Activated naive CD4-positive, alpha-beta T cell treated with anti-CD3 and anti-CD28 coated beads, Interleukin-2, amount 10 ng/mL, durations not matched to agents 7 days and 5 days (primary cell): ENCODE measurements around the gene GC.

Experiments used
- CTCF ChIA-PET: fragments of 350-600 bp; sonication (Branson Sonifier 250); formaldehyde crosslinking; loops from one replicate; lab custom pipeline; 2021; ENCODE audit warnings: antibody characterized with exemption; lab: Charles Lee
- DNase-seq: peaks from one replicate; pipeline ENCODE4 v3.0.0-alpha.2; 2020
- H3K27ac Mint-ChIP-seq: one replicate; pipeline ENCODE4 v1.8.0; 2021; ENCODE audit warnings: mild to moderate bottlenecking, moderate library complexity, mixed read lengths
- H3K27me3 Mint-ChIP-seq: one replicate; pipeline ENCODE4 v1.8.0; 2021; ENCODE audit warnings: mild to moderate bottlenecking, mixed read lengths
- H3K36me3 Mint-ChIP-seq: one replicate; pipeline ENCODE4 v1.8.0; 2021; ENCODE audit warnings: mixed read lengths
- H3K4me1 Mint-ChIP-seq: one replicate; pipeline ENCODE4 v1.8.0; 2021; ENCODE audit warnings: mixed read lengths
- H3K4me3 Mint-ChIP-seq: one replicate; pipeline ENCODE4 v1.8.0; 2021; ENCODE audit warnings: mild to moderate bottlenecking, moderate library complexity, mixed read lengths
- H3K9me3 Mint-ChIP-seq: one replicate; pipeline ENCODE4 v1.8.0; 2021; ENCODE audit warnings: mixed read lengths

The GC gene

GRCh38 chr4:71732066-71732465 lies 51.8 kb downstream of the GC start:
- Mint-ChIP-seq H3K27me3 (no peaks in the 10 kb centered on the region), H3K36me3 (no peaks in the 10 kb centered on the region), H3K27ac (no peak overlapping the region), H3K9me3 (no peaks in the 10 kb centered on the region), H3K4me3 (no peak overlapping the region), H3K4me1 (no peaks in the 10 kb centered on the region)
- CTCF ChIA-PET = no interaction called here
- DNase-seq = no peak

- Mint-ChIP-seq H3K4me3 (no peak overlapping the region), H3K27ac (no peak overlapping the region), H3K27me3 (no peaks in the 10 kb centered on the region), H3K36me3 (no peaks in the 10 kb centered on the region), H3K4me1 (no peaks in the 10 kb centered on the region), H3K9me3 (no peaks in the 10 kb centered on the region)
- CTCF ChIA-PET = no interaction called here
- no peak for DNase-seq
These were observed 54.0 kb downstream of the GC start for GRCh38 chr4:71729856-71730255.

GRCh38 chr4:71713611-71714203 lies 70.2 kb downstream of the GC start:
- peaks cover 3% of the 10 kb centered on the region for H3K27me3 Mint-ChIP-seq
- H3K4me1 Mint-ChIP-seq = no peaks in the 10 kb centered on the region
- H3K9me3 Mint-ChIP-seq = no peaks in the 10 kb centered on the region
- no peak overlapping the region for H3K27ac Mint-ChIP-seq
- DNase-seq = no peak
- CTCF ChIA-PET = no interaction called here
- no peak overlapping the region for H3K4me3 Mint-ChIP-seq
- H3K36me3 Mint-ChIP-seq = no peaks in the 10 kb centered on the region

GRCh38 chr4:71711985-71712348 lies 71.9 kb downstream of the GC start:
- Mint-ChIP-seq H3K4me1 (no peaks in the 10 kb centered on the region), H3K9me3 (no peaks in the 10 kb centered on the region), H3K4me3 (no peak overlapping the region), H3K36me3 (no peaks in the 10 kb centered on the region), H3K27me3 (peaks cover 2% of the 10 kb centered on the region), H3K27ac (no peak overlapping the region)
- no peak for DNase-seq
- CTCF ChIA-PET = interaction anchor here (0.9 to 1.2 kb wide), 2 partner anchors 431 to 440 kb away, joined by 3 read pairs; no protein-coding TSS in a partner anchor

GRCh38 chr4:71711044-71711984 lies 72.6 kb downstream of the GC start:
- CTCF ChIA-PET = interaction anchor here (0.8 to 1.2 kb wide), 3 partner anchors 432 to 442 kb away, joined by 3 read pairs; no protein-coding TSS in a partner anchor
- Mint-ChIP-seq H3K9me3 (no peaks in the 10 kb centered on the region), H3K27ac (no peak overlapping the region), H3K4me1 (no peaks in the 10 kb centered on the region), H3K27me3 (peaks cover 6% of the 10 kb centered on the region), H3K36me3 (no peaks in the 10 kb centered on the region), H3K4me3 (no peak overlapping the region)
- no peak for DNase-seq

DNA sequence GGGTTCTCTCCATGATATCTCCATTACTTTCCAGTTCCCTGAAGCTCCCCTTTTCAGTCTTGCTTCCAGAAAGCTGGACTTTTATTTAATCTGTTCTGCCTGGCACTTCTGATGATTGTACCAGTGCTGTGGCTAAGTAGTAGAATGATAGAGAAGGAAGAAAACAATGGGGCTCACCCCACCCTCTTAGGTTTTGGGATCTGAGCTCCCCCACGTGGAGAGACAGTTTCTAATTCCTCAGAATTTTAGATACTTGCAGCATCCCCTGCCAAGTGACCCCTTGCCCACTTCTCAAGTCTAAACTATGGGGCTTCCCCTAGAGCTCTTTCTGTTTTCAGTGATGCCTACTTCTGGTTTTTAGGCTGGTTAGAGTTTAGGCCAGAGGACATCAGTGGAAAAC lies 73.9 kb downstream of the GC start:
- H3K9me3 Mint-ChIP-seq = no peaks in the 10 kb centered on the region
- H3K4me3 Mint-ChIP-seq = no peak overlapping the region
- peaks cover 6% of the 10 kb centered on the region for H3K27me3 Mint-ChIP-seq
- DNase-seq = no peak
- H3K36me3 Mint-ChIP-seq = no peaks in the 10 kb centered on the region
- CTCF ChIA-PET = no interaction called here
- no peak overlapping the region for H3K27ac Mint-ChIP-seq
- H3K4me1 Mint-ChIP-seq = no peaks in the 10 kb centered on the region

GRCh38 chr4:71698141-71698540 lies 85.7 kb downstream of the GC start:
- no peak overlapping the region for H3K4me3 Mint-ChIP-seq
- H3K9me3 Mint-ChIP-seq = no peaks in the 10 kb centered on the region
- no peak for DNase-seq
- no peaks in the 10 kb centered on the region for H3K36me3 Mint-ChIP-seq
- H3K27me3 Mint-ChIP-seq = no peaks in the 10 kb centered on the region
- CTCF ChIA-PET = interaction anchor here (0.6 kb wide), 1 partner anchor 545 kb away, joined by 3 read pairs; no protein-coding TSS in a partner anchor
- no peak overlapping the region for H3K27ac Mint-ChIP-seq
- no peaks in the 10 kb centered on the region for H3K4me1 Mint-ChIP-seq

- Mint-ChIP-seq H3K27me3 (no peaks in the 10 kb centered on the region), H3K36me3 (no peaks in the 10 kb centered on the region), H3K4me3 (no peak overlapping the region), H3K4me1 (no peaks in the 10 kb centered on the region), H3K9me3 (no peaks in the 10 kb centered on the region), H3K27ac (no peak overlapping the region)
- DNase-seq = no peak
- CTCF ChIA-PET = no interaction called here
These were observed 86.8 kb downstream of the GC start for GRCh38 chr4:71697031-71697430.

GRCh38 chr4:71694961-71695360 lies 88.9 kb downstream of the GC start:
- DNase-seq = no peak
- no peaks in the 10 kb centered on the region for H3K27me3 Mint-ChIP-seq
- CTCF ChIA-PET = no interaction called here
- no peaks in the 10 kb centered on the region for H3K36me3 Mint-ChIP-seq
- no peak overlapping the region for H3K4me3 Mint-ChIP-seq
- no peaks in the 10 kb centered on the region for H3K9me3 Mint-ChIP-seq
- no peaks in the 10 kb centered on the region for H3K4me1 Mint-ChIP-seq
- H3K27ac Mint-ChIP-seq = no peak overlapping the region

- no peaks in the 10 kb centered on the region for H3K4me1 Mint-ChIP-seq
These were observed 90.9 kb downstream of the GC start for GRCh38 chr4:71692963-71693362.

GRCh38 chr4:71692198-71692597 lies 91.7 kb downstream of the GC start:
- Mint-ChIP-seq H3K4me1 (no peaks in the 10 kb centered on the region), H3K4me3 (no peak overlapping the region), H3K27me3 (no peaks in the 10 kb centered on the region), H3K36me3 (no peaks in the 10 kb centered on the region), H3K9me3 (no peaks in the 10 kb centered on the region), H3K27ac (no peak overlapping the region)
- DNase-seq = no peak
- CTCF ChIA-PET = no interaction called here

More at GRCh38 chr4:71692963-71693362, 90.9 kb downstream of the GC start:
- CTCF ChIA-PET = interaction anchor here (0.6 kb wide), 1 partner anchor 746 kb away, joined by 3 read pairs; no protein-coding TSS in a partner anchor
- H3K9me3 Mint-ChIP-seq = no peaks in the 10 kb centered on the region
- H3K27ac Mint-ChIP-seq = no peak overlapping the region
- H3K36me3 Mint-ChIP-seq = no peaks in the 10 kb centered on the region
- H3K4me3 Mint-ChIP-seq = no peak overlapping the region
- DNase-seq = no peak
- no peaks in the 10 kb centered on the region for H3K27me3 Mint-ChIP-seq
